ENCODE measurements around the gene TAF5L.
"Not testable (repeated sequence)": the region's sequence is repeated elsewhere in the genome, so short reads cannot be mapped to it uniquely, and the experiment has no call there.

GRCh38 chr1:229559336-229559801 lies 66.6 kb downstream of the TAF5L start:
- not testable (repeated sequence) for TF ChIP-seq CTCF (conservative IDR thresholded peaks at IDR 0.05); EZH2 (IDR thresholded peaks at IDR 0.05; ENCODE audit: low read depth)

Data from PC-9 (cell line).